Measurements from ENCODE around the gene ADGRG1.
A peak's percentile ranks its signal among the peaks of the same experiment; 100 is the strongest.

Gene ADGRG1

DNA sequence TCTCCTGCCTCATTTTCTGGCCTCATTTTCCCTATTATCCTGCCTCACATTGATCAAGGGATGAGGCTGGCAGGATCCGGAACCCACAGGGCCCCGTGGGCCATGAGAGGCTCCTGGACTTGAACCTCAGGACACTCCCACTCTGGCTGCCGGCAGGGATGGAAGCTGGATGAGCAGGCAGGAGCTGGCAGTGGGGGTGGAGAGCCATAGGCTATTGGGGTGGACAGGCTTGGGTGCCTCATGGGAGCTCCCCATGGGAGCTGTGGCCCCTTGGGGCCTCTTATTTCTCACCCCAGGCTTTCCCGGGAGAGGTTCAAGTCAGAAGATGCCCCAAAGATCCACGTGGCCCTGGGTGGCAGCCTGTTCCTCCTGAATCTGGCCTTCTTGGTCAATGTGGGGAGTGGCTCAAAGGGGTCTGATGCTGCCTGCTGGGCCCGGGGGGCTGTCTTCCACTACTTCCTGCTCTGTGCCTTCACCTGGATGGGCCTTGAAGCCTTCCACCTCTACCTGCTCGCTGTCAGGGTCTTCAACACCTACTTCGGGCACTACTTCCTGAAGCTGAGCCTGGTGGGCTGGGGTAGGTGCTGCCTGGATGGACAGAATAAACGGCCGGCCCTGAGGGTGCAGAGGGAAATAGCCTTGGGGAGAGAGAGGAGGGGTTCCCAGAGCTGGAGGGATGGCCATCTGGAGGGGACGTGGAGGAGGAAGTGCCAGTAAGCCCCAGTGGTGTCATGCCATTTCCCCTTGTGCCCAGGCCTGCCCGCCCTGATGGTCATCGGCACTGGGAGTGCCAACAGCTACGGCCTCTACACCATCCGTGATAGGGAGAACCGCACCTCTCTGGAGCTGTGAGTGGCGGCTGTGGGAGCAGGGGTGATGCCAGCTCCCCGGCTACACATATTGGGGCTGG, 55.5 kb downstream of the ADGRG1 start:
- no peak for DNase-seq (ENCODE audit: low spot score)

DNA sequence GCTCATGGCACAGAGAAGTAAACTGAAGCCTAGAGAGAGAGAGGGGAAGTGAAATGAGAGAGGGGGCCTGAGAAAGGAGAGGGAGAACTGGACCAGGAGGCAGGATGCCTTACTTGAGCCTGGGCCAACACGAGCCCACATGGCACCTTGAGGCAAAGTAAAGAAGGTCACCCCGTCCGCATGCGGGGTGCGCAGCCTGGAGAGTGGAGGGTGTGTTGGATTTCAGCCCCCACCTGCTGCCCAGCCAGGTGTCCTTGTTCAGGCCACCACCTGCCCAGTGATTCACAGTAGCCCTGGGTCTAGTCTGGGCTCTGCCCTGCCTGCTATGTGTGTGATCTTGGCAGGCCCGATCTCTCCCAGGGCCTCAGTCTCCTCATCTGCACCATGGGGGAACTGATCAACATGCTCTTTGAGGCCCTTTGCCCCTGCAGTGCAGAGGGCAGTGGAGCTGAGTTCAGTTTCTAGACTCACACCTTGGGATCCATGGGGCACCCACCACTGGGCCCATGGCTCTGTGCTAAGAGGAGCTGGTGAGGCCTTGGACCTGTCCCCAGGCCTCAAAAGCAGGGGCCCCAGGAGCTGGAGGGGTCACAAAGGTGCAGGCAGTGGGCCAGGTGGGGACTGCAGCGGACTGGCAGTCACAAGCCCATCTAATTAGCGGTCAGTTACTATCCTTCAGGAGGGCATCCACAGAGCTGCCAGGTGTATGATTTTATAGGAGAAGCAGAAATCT, 56.4 kb downstream of the ADGRG1 start:
- no peak for DNase-seq (ENCODE audit: low spot score)

- DNase-seq (ENCODE audit: low spot score): no peak
These were observed 57.2 kb downstream of the ADGRG1 start for GRCh38 chr16:57685633-57686032.

DNA sequence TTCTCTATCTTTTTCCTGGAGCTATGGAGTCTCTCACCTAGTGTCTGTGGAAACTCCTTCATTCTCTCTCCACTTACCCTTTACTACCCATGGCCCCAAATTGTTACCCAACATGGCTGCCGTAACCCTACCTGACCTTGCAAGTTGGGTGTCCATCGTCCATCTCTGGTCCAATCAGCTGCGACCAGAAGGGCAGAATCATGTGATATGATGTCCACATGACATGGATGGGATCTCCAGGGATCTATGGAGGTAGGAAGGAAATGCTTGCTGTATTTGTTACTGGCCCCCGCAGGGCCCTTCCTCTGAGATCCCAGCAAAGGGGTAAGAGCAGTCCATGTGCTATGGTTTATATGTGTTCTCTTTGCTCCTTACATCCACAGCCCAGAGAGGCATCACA, 58.1 kb downstream of the ADGRG1 start:
- no peak for DNase-seq (ENCODE audit: low spot score)

- DNase-seq (ENCODE audit: low spot score): no peak
These were observed 59.0 kb downstream of the ADGRG1 start for GRCh38 chr16:57687363-57687929.

DNA sequence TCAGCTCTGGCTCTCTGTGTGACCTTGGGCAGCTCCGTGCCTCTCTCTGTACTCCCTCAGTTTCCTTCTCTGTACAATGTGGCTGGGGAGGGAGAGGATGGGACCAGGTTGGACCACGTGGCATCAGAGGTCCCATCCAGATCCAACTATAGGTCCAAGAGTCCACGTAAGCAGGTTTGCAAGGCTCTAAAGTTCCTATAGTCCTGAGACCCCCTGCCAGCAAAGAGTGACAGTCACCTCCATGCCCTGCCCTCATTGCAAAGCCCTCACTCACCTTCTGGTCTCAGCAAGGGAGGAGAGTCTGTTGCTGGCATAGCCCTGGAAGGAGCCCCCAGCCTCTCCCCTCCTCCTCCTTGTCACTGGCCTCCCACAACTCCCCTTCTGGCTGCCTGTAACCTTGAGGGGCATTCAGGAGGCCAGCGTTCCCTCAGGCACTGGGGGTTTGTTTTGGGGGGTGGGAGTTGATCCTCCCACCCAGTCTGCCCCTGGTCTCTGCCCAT, 60.1 kb downstream of the ADGRG1 start:
- no peak for DNase-seq (ENCODE audit: low spot score)

GRCh38 chr16:57688987-57689761, 60.7 kb downstream of the ADGRG1 start:
- no peak for DNase-seq (ENCODE audit: low spot score)

DNA sequence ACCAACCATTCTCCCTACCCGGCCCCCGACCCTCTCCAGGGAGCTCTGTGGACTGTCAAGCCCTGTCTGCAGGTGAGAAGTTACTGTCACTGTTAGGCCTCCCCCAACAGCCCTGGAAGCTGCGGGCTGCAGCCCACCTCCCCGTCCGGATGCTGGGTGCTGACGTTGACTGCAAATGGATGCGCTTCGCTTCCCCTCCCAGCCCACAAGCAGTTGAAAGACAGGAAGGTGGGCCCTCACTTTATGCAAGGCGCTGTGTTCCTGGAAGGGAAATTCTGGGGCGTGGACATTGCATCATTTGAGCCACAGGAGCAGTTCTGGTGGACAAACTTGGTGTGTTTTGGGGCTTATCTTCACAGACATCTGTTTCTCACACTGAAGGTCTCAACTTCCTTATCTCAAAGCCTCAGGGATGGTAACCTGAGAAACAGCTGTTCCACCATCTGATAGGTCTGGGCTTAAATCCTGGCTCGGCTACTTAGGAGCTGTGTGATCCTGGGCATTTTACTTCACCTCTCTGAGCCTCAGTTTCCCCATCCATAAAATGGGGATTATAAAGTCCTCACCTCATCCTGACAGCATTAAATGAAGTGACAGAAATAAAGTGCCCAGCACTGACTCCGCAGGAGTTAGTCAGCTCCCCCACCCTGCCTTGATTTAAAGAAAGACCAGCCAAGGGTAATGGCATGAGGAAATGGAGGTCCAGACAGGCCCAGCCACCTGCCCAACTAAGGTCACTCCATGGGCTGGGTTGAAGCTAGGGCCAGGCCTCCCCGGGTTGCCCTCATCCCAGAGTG, 61.5 kb downstream of the ADGRG1 start:
- no peak for DNase-seq (ENCODE audit: low spot score)

- DNase-seq (ENCODE audit: low spot score): no peak
These were observed 62.5 kb downstream of the ADGRG1 start for GRCh38 chr16:57690782-57691471.

- no peak for DNase-seq (ENCODE audit: low spot score)
These were observed 64.2 kb downstream of the ADGRG1 start for GRCh38 chr16:57692636-57693035.

- DNase-seq (ENCODE audit: low spot score): no peak
These were observed 65.1 kb downstream of the ADGRG1 start for GRCh38 chr16:57693550-57693949.

DNA sequence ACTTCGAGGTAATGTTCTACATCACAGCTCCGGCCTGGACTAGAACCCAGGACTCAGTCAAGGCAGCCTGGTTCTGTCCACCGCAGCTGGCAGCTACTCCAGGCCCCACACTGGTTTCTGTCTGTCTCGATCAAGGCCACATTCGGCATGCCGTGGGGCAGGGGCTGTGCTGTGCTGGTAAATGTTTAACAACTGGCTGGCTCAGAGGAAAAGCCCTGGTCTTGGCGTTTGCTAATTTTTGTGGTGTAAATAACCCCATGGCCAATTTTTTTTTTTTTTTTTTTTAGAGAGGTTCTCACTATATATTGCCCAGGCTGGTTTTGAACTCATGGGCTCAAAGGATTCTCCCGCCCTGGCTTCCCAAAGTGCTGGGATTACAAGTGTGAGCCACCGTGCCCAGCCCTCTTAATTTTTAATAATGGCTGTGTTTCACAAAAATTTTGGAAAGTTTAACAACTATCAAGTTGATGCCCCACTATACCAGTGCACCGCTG, 65.8 kb downstream of the ADGRG1 start:
- DNase-seq (ENCODE audit: low spot score): no peak

DNA sequence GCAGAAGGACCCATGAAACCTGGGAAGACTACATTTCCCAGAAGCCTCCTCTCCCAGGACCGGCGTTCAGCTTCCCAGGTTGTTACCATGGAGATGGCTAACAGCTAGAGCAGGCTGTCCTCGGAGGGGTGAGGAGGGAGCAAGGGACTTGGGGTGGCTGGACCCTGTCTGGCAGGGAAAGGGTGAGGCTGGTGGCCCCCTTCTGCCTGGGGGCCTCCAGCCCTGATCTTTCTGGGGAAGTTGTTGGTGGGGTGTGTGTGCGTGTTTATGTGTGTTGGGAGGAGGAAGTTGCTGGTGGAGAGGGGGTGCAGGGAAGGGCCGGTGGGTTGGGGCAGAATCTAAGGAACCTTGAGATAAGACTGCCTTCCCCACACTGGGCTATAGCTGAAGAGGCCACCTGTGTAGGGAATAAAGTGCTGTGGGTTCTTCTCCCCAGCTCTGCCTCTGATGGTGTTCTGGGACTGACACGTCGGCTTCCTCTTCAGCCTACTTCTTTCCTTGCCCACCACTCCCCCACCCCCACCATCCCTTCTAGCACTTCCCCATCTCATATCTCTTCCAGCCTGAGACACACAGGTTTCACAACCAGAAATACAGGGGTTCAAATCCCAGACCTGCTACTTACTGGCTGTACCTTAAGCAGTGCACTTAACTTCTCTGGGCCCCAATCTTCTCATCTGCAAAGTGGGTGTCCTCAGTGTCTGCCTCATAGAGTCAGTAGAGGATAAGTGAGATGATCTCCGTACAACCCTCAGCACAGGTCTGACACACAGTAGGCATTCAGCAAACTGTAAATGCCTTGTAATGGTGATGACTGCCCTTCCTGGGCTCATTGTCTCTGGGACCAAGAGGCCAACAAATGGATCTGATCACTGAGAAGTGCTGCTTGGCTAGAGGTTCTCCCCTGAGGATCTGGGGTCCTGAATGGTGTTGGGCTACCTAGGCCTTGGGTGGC, 66.6 kb downstream of the ADGRG1 start, which contains the start of gene DRC7:
DRC7 (plus strand) TSS at position 82 of the 955 bp plus-strand sequence. CDS start 3,144 bp downstream, outside the sequence.
- peak; percentile 79 for DNase-seq (ENCODE audit: low spot score)

GRCh38 chr16:57695680-57696069, 67.2 kb downstream of the ADGRG1 start:
- no peak for DNase-seq (ENCODE audit: low spot score)

DNA sequence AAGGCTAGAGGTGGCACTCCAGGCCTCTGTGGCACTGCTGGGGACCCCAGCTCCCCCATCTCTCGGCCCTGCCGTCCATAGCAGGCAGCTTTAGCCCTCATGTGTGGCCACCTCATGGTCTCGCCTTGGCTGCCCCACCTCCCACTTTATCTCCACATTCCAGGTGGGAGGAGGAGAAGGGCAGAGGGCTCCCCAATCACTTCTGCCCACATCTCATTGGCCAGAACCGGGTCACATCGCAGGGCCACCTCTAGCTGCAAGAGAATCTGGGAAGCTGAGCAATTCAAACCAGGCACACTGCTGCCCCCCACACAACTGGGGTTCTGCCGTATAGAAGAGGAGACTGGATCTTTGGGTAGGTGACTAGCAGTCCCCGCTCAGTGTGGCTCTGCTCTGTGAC, 67.8 kb downstream of the ADGRG1 start:
- DNase-seq (ENCODE audit: low spot score): no peak

DNA sequence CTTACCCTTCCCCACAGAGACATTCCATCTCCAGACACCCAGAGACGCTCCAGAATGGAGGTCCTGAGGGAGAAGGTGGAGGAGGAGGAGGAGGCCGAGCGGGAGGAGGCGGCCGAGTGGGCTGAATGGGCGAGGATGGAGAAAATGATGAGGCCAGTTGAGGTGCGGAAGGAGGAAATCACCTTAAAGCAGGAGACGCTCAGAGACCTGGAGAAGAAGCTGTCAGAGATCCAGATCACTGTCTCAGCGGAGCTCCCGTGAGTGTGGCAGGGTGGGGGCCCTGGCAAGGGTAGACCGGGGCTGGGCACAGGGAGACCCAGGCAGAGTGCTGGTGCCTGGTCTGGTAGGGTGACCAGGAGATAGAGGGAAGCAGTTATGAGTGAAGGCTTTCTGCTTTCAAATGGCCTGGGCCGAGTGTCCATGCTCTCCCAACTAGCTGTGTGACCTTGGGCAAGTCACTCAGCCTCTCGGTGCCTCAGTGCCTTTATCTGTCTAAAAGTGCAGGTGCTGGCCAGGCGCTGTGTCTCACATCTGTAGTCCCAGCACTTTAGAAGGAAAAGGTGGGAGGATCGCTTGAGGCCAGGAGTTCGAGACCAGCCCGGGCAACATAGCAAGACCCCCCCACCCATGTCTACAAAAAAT, 69.6 kb downstream of the ADGRG1 start:
- DNase-seq (ENCODE audit: low spot score): no peak

DNA sequence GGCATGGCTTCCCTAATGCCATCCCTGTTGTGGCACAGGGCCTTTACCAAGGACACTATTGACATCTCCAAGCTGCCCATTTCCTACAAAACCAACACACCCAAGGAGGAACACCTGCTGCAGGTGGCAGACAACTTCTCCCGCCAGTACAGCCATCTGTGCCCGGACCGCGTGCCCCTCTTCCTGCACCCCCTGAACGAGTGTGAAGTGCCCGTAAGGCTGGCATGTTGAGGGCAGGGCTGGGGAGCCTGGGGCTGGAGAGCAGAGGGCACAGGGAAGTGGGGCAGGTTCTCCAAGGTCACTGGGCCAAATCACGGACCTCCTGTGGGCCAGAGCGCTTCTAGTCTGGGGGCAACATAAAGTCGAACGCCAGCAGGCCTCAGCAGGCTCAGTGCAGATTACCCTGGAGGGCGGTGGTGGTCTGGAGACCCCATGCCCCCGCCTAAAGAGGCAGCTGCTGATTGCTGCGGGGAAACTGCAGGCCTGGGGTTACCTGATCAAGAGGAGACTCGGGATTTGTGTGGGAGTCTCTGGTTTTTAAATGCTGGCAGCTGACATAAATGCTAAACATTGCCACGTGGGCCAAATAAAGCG, 70.5 kb downstream of the ADGRG1 start:
- no peak for DNase-seq (ENCODE audit: low spot score)

DNA sequence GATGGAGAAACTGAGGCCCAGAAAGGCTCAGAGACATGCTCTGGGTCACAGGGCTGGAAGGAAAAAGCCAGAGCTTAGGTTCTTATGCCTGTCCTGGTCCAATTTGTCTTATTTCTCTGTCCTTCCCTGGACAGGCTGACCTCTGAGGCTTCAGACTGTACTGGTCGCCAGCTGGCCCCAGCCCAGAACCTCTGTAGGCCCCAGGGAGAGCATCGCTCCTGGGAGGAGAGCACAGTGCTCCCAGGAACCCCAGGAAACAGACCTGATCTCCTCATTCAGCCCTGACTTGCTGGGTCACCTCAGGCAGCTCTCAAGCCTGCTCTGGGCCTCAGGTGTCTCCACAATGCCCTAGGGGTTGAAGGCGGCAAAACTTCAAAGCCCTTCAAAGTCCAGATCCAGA, 71.1 kb downstream of the ADGRG1 start:
- DNase-seq (ENCODE audit: low spot score): no peak
